Panc1 (cell line): ENCODE measurements around the gene C16orf89. TPM values are rescaled to one million over a fixed set of nuclear protein-coding genes. Genes with fewer than 3 reads are reported as not detected.

Experiments
- ATAC-seq: fragments of 200-7000 bp; cut with Tn5 transposase; 2 replicates; pipeline ENCODE4 v1.9.1; 2020; ENCODE audit warnings: mild to moderate bottlenecking, moderate library complexity
- BruUV-seq: library from RNA; stranded (reverse); fragments of 400-500 nt; replicated peaks from 2 replicates; lab custom pipeline; 2021; lab: Mats Ljungman, UMichigan
- CTCF ChIA-PET: fragments of 300-600 bp; sonication (Branson Sonifier 250); formaldehyde crosslinking; loops from one replicate; lab custom pipeline; 2022; ENCODE audit warnings: antibody characterized with exemption; lab: Charles Lee
- POLR2A ChIA-PET: fragments of 300-600 bp; sonication (Branson Sonifier 250); formaldehyde crosslinking; loops from one replicate; lab custom pipeline; 2022; ENCODE audit warnings: antibody characterized with exemption; lab: Charles Lee
- DNase-seq: peaks from one replicate; pipeline ENCODE4 v3.0.0-alpha.2; 2010; ENCODE audit warnings: low read depth, low spot score
- H3K27ac ChIP-seq: 2 replicates; pipeline ENCODE4 v1.5.1; 2011; ENCODE audit warnings: mild to moderate bottlenecking, low read length, inconsistent platforms
- H3K27me3 ChIP-seq: fragments of 200-500 bp; sonication (Bioruptor generic); 2 replicates; pipeline ENCODE4 v1.6.0; 2014; ENCODE audit warnings: low read length, inconsistent platforms; ENCODE audit not compliant: control insufficient read depth, insufficient read depth
- H3K36me3 ChIP-seq: fragments of 200-500 bp; sonication (Bioruptor generic); 2 replicates; pipeline ENCODE4 v1.5.1; 2014; ENCODE audit warnings: inconsistent platforms, mild to moderate bottlenecking, low read length, moderate library complexity; ENCODE audit not compliant: control insufficient read depth, insufficient read depth
- H3K4me1 ChIP-seq: 2 replicates; pipeline ENCODE4 v1.5.1; 2011; ENCODE audit warnings: inconsistent platforms, mild to moderate bottlenecking, low read length, moderate library complexity; ENCODE audit not compliant: control insufficient read depth, insufficient read depth
- H3K4me3 ChIP-seq, 2 experiments: 2 replicates each; pipeline ENCODE4 v1.5.1; 2011 to 2012; ENCODE audit warnings: low read depth in 2 of 2, low read length in 2 of 2, mild to moderate bottlenecking in 2 of 2, inconsistent platforms in 1 of 2, moderate library complexity in 1 of 2
- H3K9me3 ChIP-seq: fragments of 200-500 bp; sonication (Bioruptor generic); 2 replicates; pipeline ENCODE4 v1.5.1; 2014; ENCODE audit warnings: low read depth, mild to moderate bottlenecking, inconsistent platforms, low read length, moderate library complexity; ENCODE audit not compliant: control insufficient read depth, insufficient read depth
- CTCF ChIP-seq: fragments of 450-650 bp; IDR thresholded peaks from 2 replicates; pipeline ENCODE4 v1.5.1; 2017; ENCODE audit warnings: mild to moderate bottlenecking
- POLR2AphosphoS5 ChIP-seq: IDR thresholded peaks from 2 replicates; pipeline ENCODE4 v1.6.1; 2012; ENCODE audit warnings: mild to moderate bottlenecking, low read depth, low read length, moderate library complexity
- REST ChIP-seq, 2 experiments: IDR thresholded peaks; 2 replicates each; pipeline ENCODE4 v1.6.1; 2011 to 2012; ENCODE audit warnings: low read depth in 2 of 2, control low read depth in 1 of 2, low read length in 1 of 2, mild to moderate bottlenecking in 1 of 2, moderate library complexity in 1 of 2; ENCODE audit not compliant: insufficient read depth in 1 of 2
- SIN3A ChIP-seq: IDR thresholded peaks from 2 replicates; pipeline ENCODE4 v1.6.1; 2012; ENCODE audit warnings: low read depth, mild to moderate bottlenecking, low read length, moderate library complexity, borderline replicate concordance; ENCODE audit not compliant: insufficient read depth
- TCF7L2 ChIP-seq: IDR thresholded peaks from 2 replicates; pipeline ENCODE4 v1.6.1; 2011; ENCODE audit warnings: mild to moderate bottlenecking, low read depth, low read length, inconsistent platforms
- in situ Hi-C: cut with HindIII; loops from 2 replicates; pipeline ENCODE4 v1.10.0; 2016; ENCODE audit warnings: low sequenced_read_pairs, low pct_unique_long_range_greater_than_20kb
- intact Hi-C: fragments of 100-400 bp; cut with micrococcal nuclease; formaldehyde crosslinking; loops from one replicate; pipeline ENCODE4 v1.10.0; 2022; ENCODE audit not compliant: unreplicated experiment
- total RNA-seq: library from RNA; stranded (reverse); gene quantifications from one replicate; pipeline ENCODE4 v1.2.1, GENCODE V29; 2021; ENCODE audit not compliant: unreplicated experiment

C16orf89 gene
- total RNA-seq, 1 experiment from 2014 or later = not detected

GRCh38 chr16:5022521-5022920, 43.2 kb downstream of the C16orf89 start:
- no peaks in the 10 kb centered on the region for H3K36me3 ChIP-seq
- no peaks in the 10 kb centered on the region for H3K27me3 ChIP-seq
- no peak for ATAC-seq
- intact Hi-C loops (no loop called here), in situ Hi-C loops (no loop called here)
- POLR2A ChIA-PET = no interaction called here
- no peak overlapping the region for H3K27ac ChIP-seq
- BruUV-seq = no TSS peak
- H3K9me3 ChIP-seq = no peaks in the 10 kb centered on the region
- CTCF ChIA-PET = no interaction called here
- peaks cover 4% of the 10 kb centered on the region; the same call in 1 of the 2 replicates for H3K4me1 ChIP-seq
- H3K4me3 ChIP-seq = no peak overlapping the region
- TF ChIP-seq REST (IDR thresholded peaks at IDR 0.05; ENCODE audit: insufficient read depth in 1 of 2, low read depth in 2 of 2, low read length in 1 of 2) (no peak), SIN3A (no peak), CTCF (no peak), TCF7L2 (no peak), POLR2AphosphoS5 (no peak)
- DNase-seq = no peak

- intact Hi-C loops = no loop called here
- no peak overlapping the region for H3K27ac ChIP-seq
- no peaks in the 10 kb centered on the region for H3K27me3 ChIP-seq
- CTCF ChIA-PET = no interaction called here
- ATAC-seq (no peak), DNase-seq (no peak)
- no peak for TF ChIP-seq SIN3A
- no peak for TF ChIP-seq POLR2AphosphoS5
- no peak for TF ChIP-seq TCF7L2
- no peak for TF ChIP-seq REST (IDR thresholded peaks at IDR 0.05; ENCODE audit: insufficient read depth in 1 of 2, low read depth in 2 of 2, low read length in 1 of 2)
- TF ChIP-seq CTCF = no peak
- H3K4me3 ChIP-seq = no peak overlapping the region
- no TSS peak for BruUV-seq
- in situ Hi-C loops = no loop called here
- peaks cover 4% of the 10 kb centered on the region; the same call in 1 of the 2 replicates for H3K4me1 ChIP-seq
- POLR2A ChIA-PET = interaction anchor here (0.6 kb wide), 1 partner anchor 64 kb away, joined by 3 read pairs; no protein-coding TSS in a partner anchor
- no peaks in the 10 kb centered on the region for H3K9me3 ChIP-seq
- no peaks in the 10 kb centered on the region for H3K36me3 ChIP-seq
Observed at GRCh38 chr16:5020551-5020950, 45.2 kb downstream of the C16orf89 start.
